Type B pancreatic cell (in vitro differentiated cells): ENCODE data around the gene FSD1L. TPM values are rescaled to one million over a fixed set of nuclear protein-coding genes. Genes with fewer than 3 reads are reported as not detected.

Source experiments
- DNase-seq: peaks from one replicate; pipeline ENCODE4 v3.0.0; 2021; ENCODE audit warnings: mixed read lengths; ENCODE audit not compliant: unreplicated experiment; ENCODE audit errors: extremely low spot score
- H3K27ac Mint-ChIP-seq: 2 replicates; pipeline ENCODE4 v1.8.0; 2021; ENCODE audit warnings: mild to moderate bottlenecking, mixed read lengths
- H3K27me3 Mint-ChIP-seq: 2 replicates; pipeline ENCODE4 v1.8.0; 2021; ENCODE audit warnings: mixed read lengths
- H3K36me3 Mint-ChIP-seq: 2 replicates; pipeline ENCODE4 v1.8.0; 2021; ENCODE audit warnings: mixed read lengths
- H3K4me1 Mint-ChIP-seq: one replicate; pipeline ENCODE4 v1.8.0; 2021; ENCODE audit warnings: mixed read lengths; ENCODE audit not compliant: unreplicated experiment
- H3K4me3 Mint-ChIP-seq: 2 replicates; pipeline ENCODE4 v1.8.0; 2021; ENCODE audit warnings: mild to moderate bottlenecking, mixed read lengths
- H3K9me3 Mint-ChIP-seq: 2 replicates; pipeline ENCODE4 v1.8.0; 2021; ENCODE audit warnings: mixed read lengths
- CTCF ChIP-seq: fragments of 200-600 bp; sonication (generic); conservative IDR thresholded peaks from 2 replicates; pipeline ENCODE4 v1.5.0; 2021; ENCODE audit warnings: antibody characterized with exemption, mild to moderate bottlenecking
- total RNA-seq: library from RNA; stranded (reverse); gene quantifications from 2 replicates; pipeline ENCODE4 v1.2.1, GENCODE V29; 2021; ENCODE audit warnings: low replicate concordance

FSD1L gene
- total RNA-seq, 1 donor from 2014 or later = 11.6 TPM

GRCh38 chr9:105436783-105437182, 11.1 kb upstream of the FSD1L start:
- H3K4me1 Mint-ChIP-seq = peaks cover 24% of the 10 kb centered on the region
- H3K4me3 Mint-ChIP-seq = no peak overlapping the region
- H3K27me3 Mint-ChIP-seq = no peaks in the 10 kb centered on the region
- H3K27ac Mint-ChIP-seq = no peak overlapping the region
- peaks cover 6% of the 10 kb centered on the region for H3K36me3 Mint-ChIP-seq
- H3K9me3 Mint-ChIP-seq = peaks cover 12% of the 10 kb centered on the region
- TF ChIP-seq CTCF = no peak
- DNase-seq = no peak

GRCh38 chr9:105437704-105438103, 10.1 kb upstream of the FSD1L start:
- no peak for TF ChIP-seq CTCF
- H3K36me3 Mint-ChIP-seq = peaks cover 6% of the 10 kb centered on the region
- peaks cover 17% of the 10 kb centered on the region for H3K4me1 Mint-ChIP-seq
- DNase-seq = no peak
- H3K9me3 Mint-ChIP-seq = peaks cover 12% of the 10 kb centered on the region
- H3K27ac Mint-ChIP-seq = no peak overlapping the region
- no peaks in the 10 kb centered on the region for H3K27me3 Mint-ChIP-seq
- H3K4me3 Mint-ChIP-seq = no peak overlapping the region

- TF ChIP-seq CTCF = no peak
- DNase-seq = no peak
- Mint-ChIP-seq H3K27me3 (no peaks in the 10 kb centered on the region), H3K4me1 (peaks cover 15% of the 10 kb centered on the region), H3K9me3 (peaks cover 12% of the 10 kb centered on the region), H3K4me3 (no peak overlapping the region), H3K36me3 (peaks cover 6% of the 10 kb centered on the region), H3K27ac (no peak overlapping the region)
Observed at GRCh38 chr9:105438141-105438806, 9.6 kb upstream of the FSD1L start.

GRCh38 chr9:105439428-105439827, 8.4 kb upstream of the FSD1L start:
- H3K36me3 Mint-ChIP-seq = peaks cover 6% of the 10 kb centered on the region
- H3K9me3 Mint-ChIP-seq = peaks cover 12% of the 10 kb centered on the region
- no peak for DNase-seq
- TF ChIP-seq CTCF = no peak
- no peaks in the 10 kb centered on the region for H3K27me3 Mint-ChIP-seq
- H3K4me1 Mint-ChIP-seq = peaks cover 15% of the 10 kb centered on the region
- no peak overlapping the region for H3K4me3 Mint-ChIP-seq
- H3K27ac Mint-ChIP-seq = no peak overlapping the region

- Mint-ChIP-seq H3K4me3 (no peak overlapping the region), H3K27me3 (no peaks in the 10 kb centered on the region), H3K4me1 (peaks cover 15% of the 10 kb centered on the region), H3K9me3 (peaks cover 5% of the 10 kb centered on the region), H3K36me3 (no peaks in the 10 kb centered on the region), H3K27ac (no peak overlapping the region)
- TF ChIP-seq CTCF = no peak
- no peak for DNase-seq
Observed at GRCh38 chr9:105441616-105442160, 6.1 kb upstream of the FSD1L start.
